Measurements from ENCODE around the gene ZCCHC4. TPM values are rescaled to one million over a fixed set of nuclear protein-coding genes. Genes with fewer than 3 reads are reported as not detected.

ZCCHC4 gene
- total and polyA plus RNA-seq, 2 of the 8 experiments (the other 6 are each of a cell fraction or from before 2014, with no cell fraction given) = 9.8 to 12.5 TPM

DNA sequence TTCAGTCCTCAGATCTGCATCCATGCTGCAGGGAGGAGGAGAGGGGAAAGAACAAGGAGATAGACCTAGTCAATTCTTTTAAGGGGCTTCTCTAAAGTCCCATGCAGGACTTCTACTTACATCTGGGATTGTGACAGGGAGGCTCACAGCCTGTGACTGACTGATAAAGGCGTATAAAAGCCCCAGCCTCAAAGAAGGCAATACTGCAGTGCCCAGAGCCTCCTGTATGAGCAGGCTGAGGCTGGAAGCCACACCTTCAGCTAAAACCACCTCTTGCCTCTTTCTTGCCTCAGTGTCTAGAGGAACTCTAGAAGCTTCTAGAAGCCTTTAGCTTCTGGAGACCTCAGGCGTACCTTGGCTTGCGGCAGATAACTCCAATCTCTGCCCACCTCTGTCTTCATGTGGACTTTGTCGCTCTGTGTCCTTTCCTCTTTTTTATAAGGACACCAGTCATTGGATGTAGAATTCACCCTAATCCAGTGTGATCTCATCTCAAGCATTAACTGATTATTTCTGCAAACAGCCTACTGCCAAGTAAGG, 6.0 kb upstream of the ZCCHC4 start:
- CTCF ChIA-PET (ENCODE audit: partially characterized antibody) = interaction anchor here (0.6 to 2.0 kb wide), 5 partner anchors 16 to 71 kb away, joined by 3 to 4 read pairs (median 3); no protein-coding TSS in a partner anchor

More for the DNA sequence above, 6.0 kb upstream of the ZCCHC4 start:
- no peak overlapping the region for H3K23ac ChIP-seq (ENCODE audit: insufficient read length)
- H4K5ac ChIP-seq (ENCODE audit: insufficient read length, low read depth, low read length) = no peak overlapping the region
- no peak overlapping the region for H2BK20ac ChIP-seq (ENCODE audit: low read length)
- no peaks in the 10 kb centered on the region for H3K4me1 ChIP-seq (replicated peaks in 1 of 4; ENCODE audit: control insufficient read depth in 3 of 4, insufficient read depth in 4 of 4, low read length in 3 of 4)
- H4K20me1 ChIP-seq (replicated peaks in 1 of 2; ENCODE audit: control insufficient read depth in 1 of 2, insufficient read depth in 2 of 2, low read length in 2 of 2) = no peaks in the 10 kb centered on the region
- H2AK5ac ChIP-seq (ENCODE audit: low read depth, low read length) = no peak overlapping the region
- H2BK5ac ChIP-seq (ENCODE audit: low read depth, low read length) = no peak overlapping the region
- H3K18ac ChIP-seq (ENCODE audit: extremely low read depth, low read length) = no peak overlapping the region
- DNase-seq (ENCODE audit: low read depth in 1 of 2, low spot score in 2 of 2) (no peak), FAIRE-seq (no peak)
- H3K9ac ChIP-seq (replicated peaks in 1 of 4; ENCODE audit: extremely low read depth in 1 of 4, low read depth in 3 of 4, low read length in 3 of 4) = no peak overlapping the region
- TF ChIP-seq EZH2 (IDR thresholded peaks at IDR 0.05; ENCODE audit: low read depth, low read length, severe bottlenecking) (no peak), SAP30 (IDR thresholded peaks at IDR 0.05; ENCODE audit: insufficient read depth, insufficient replicate concordance, low read length) (no peak), CBX5 (IDR thresholded peaks at IDR 0.05; ENCODE audit: low read depth, low read length) (no peak), TAF7 (optimal IDR thresholded peaks at IDR 0.05; ENCODE audit: borderline replicate concordance, low read depth, low read length) (no peak), ZNF274 (IDR thresholded peaks at IDR 0.05; ENCODE audit: borderline replicate concordance, extremely low read depth, low read length) (no peak), MAFK (IDR thresholded peaks at IDR 0.05; ENCODE audit: low read depth, low read length) (no peak), BCL11A (IDR thresholded peaks at IDR 0.05; ENCODE audit: low read depth in 2 of 2, low read length in 2 of 2) (no peak), POU5F1 (IDR thresholded peaks at IDR 0.05; ENCODE audit: low read depth, low read length) (no peak), RBBP5 (IDR thresholded peaks at IDR 0.05; ENCODE audit: borderline replicate concordance, low read depth, low read length) (no peak), KDM5A (IDR thresholded peaks at IDR 0.05; ENCODE audit: low read length) (no peak)
- no peaks in the 10 kb centered on the region for H3K9me3 ChIP-seq (ENCODE audit: insufficient read depth in 2 of 2, low read depth in 1 of 2, low read length in 1 of 2)
- H2BK12ac ChIP-seq (ENCODE audit: low read depth, low read length) = no peak overlapping the region
- H4K8ac ChIP-seq (ENCODE audit: extremely low read depth, insufficient read depth, low read length) = no peak overlapping the region
- H3K4ac ChIP-seq (replicated peaks; ENCODE audit: insufficient read length, low read depth, low read length) = no peak overlapping the region
- H3K79me2 ChIP-seq (ENCODE audit: control insufficient read depth in 1 of 2, insufficient read depth in 2 of 2, low read length in 2 of 2) = no peaks in the 10 kb centered on the region
- 86% methylated on average over 4 of the region's 4 CpGs; no CpG with 5 or more reads in 1 of the 2 experiments for whole genome bisulfite sequencing, 2 experiments (ENCODE audit: extremely low coverage in 1 of 2, insufficient coverage in 1 of 2, insufficient read length in 1 of 2, insufficient replicate concordance in 2 of 2, low coverage in 1 of 2, low lambda C conversion rate in 2 of 2, missing lambda C conversion rate in 1 of 2)
- POLR2A ChIA-PET (ENCODE audit: partially characterized antibody) = no interaction called here
- H2BK15ac ChIP-seq (ENCODE audit: low read length) = no peak overlapping the region
- no peak overlapping the region for H3K14ac ChIP-seq (ENCODE audit: insufficient read length)
- no peaks in the 10 kb centered on the region; a peak in 1 of 7 replicates for H3K27me3 ChIP-seq (replicated peaks in 1 of 4; ENCODE audit: control insufficient read depth in 3 of 4, extremely low read depth in 1 of 4, insufficient read depth in 3 of 4, low read length in 3 of 4)
- no peak overlapping the region for H3K56ac ChIP-seq (replicated peaks; ENCODE audit: insufficient read length, low read depth, low read length)
- H3K36me3 ChIP-seq (ENCODE audit: control insufficient read depth in 2 of 4, insufficient read depth in 4 of 4, low read length in 3 of 4) = no peaks in the 10 kb centered on the region
- no peak overlapping the region for H3K4me2 ChIP-seq (ENCODE audit: insufficient read depth in 1 of 2, low read depth in 2 of 2, low read length in 2 of 2)
- H3K79me1 ChIP-seq (ENCODE audit: low read depth, low read length) = no peaks in the 10 kb centered on the region
- no peak overlapping the region for H2BK120ac ChIP-seq (replicated peaks; ENCODE audit: low read depth, low read length)
- H3K27ac ChIP-seq (ENCODE audit: low read depth, low read length) = no peak overlapping the region
- H3K4me3 ChIP-seq (ENCODE audit: extremely low read depth in 1 of 4, insufficient read depth in 2 of 4, low read depth in 3 of 4, low read length in 4 of 4) = no peak overlapping the region
- no peak overlapping the region for H2AFZ ChIP-seq (ENCODE audit: low read length)
- no peaks in the 10 kb centered on the region; the same call in 1 of the 2 replicates for H3K23me2 ChIP-seq (ENCODE audit: low read depth, low read length)
- H4K91ac ChIP-seq (replicated peaks; ENCODE audit: insufficient read length, low read length) = no peak overlapping the region
